Endodermal cell (in vitro differentiated cells): ENCODE measurements around the gene MMP28. TPM values are rescaled to one million over a fixed set of nuclear protein-coding genes. Genes with fewer than 3 reads are reported as not detected.
A peak's percentile ranks its signal among the peaks of the same experiment; 100 is the strongest.

Experiments
- DNase-seq: peaks from one replicate; pipeline ENCODE4 v3.0.0-alpha.2; 2017
- H3K27ac ChIP-seq: 2 replicates; pipeline ENCODE4 v1.5.1; 2013; ENCODE audit warnings: mild to moderate bottlenecking, low read depth, low read length, moderate library complexity
- H3K27me3 ChIP-seq: 2 replicates; pipeline ENCODE4 v1.6.1; 2013; ENCODE audit warnings: mild to moderate bottlenecking, low read length, moderate library complexity; ENCODE audit not compliant: insufficient read depth, control insufficient read depth, poor library complexity, severe bottlenecking
- H3K36me3 ChIP-seq: 2 replicates; pipeline ENCODE4 v1.7.0; 2013; ENCODE audit warnings: mild to moderate bottlenecking, low read length, moderate library complexity; ENCODE audit not compliant: control insufficient read depth, insufficient read depth
- H3K4me1 ChIP-seq: one replicate; pipeline ENCODE4 v1.7.0; 2013; ENCODE audit warnings: low read length; ENCODE audit not compliant: control insufficient read depth, insufficient read depth
- H3K4me3 ChIP-seq: 2 replicates; pipeline ENCODE4 v1.5.1; 2013; ENCODE audit warnings: mild to moderate bottlenecking, low read length, moderate library complexity
- H3K9ac ChIP-seq: 2 replicates; pipeline ENCODE4 v1.6.1; 2013; ENCODE audit warnings: mild to moderate bottlenecking, low read length, moderate library complexity; ENCODE audit not compliant: poor library complexity, severe bottlenecking; ENCODE audit errors: extremely low read depth
- H3K9me3 ChIP-seq: 2 replicates; pipeline ENCODE4 v1.6.1; 2013; ENCODE audit warnings: mild to moderate bottlenecking, low read length, moderate library complexity; ENCODE audit not compliant: control insufficient read depth
- H3K27ac Mint-ChIP-seq: 2 replicates; pipeline ENCODE4 v1.8.0; 2020; ENCODE audit warnings: mixed read lengths
- H3K27me3 Mint-ChIP-seq: 2 replicates; pipeline ENCODE4 v1.8.0; 2021; ENCODE audit warnings: mild to moderate bottlenecking, mixed read lengths; ENCODE audit not compliant: insufficient read depth
- H3K36me3 Mint-ChIP-seq: 2 replicates; pipeline ENCODE4 v1.8.0; 2020; ENCODE audit warnings: low read depth, mixed read lengths
- H3K4me1 Mint-ChIP-seq: 2 replicates; pipeline ENCODE4 v1.8.0; 2020; ENCODE audit warnings: mixed read lengths
- H3K4me3 Mint-ChIP-seq: 2 replicates; pipeline ENCODE4 v1.8.0; 2020; ENCODE audit warnings: mild to moderate bottlenecking, moderate library complexity, mixed read lengths
- H3K9me3 Mint-ChIP-seq: 2 replicates; pipeline ENCODE4 v1.8.0; 2020; ENCODE audit warnings: mild to moderate bottlenecking, mixed read lengths
- WGBS, 2 experiments: methylation state at CpG; one replicate each; pipeline versions ENCODE4 v1.1.5 to v1.1.7; 2013; ENCODE audit warnings: missing lambda C conversion rate in 2 of 2, mixed read lengths in 1 of 2; ENCODE audit not compliant: insufficient coverage in 1 of 2, insufficient read length in 1 of 2; 5-methylcytosine and 5-hydroxymethylcytosine counted together
- total RNA-seq, 2 donors: library from RNA; stranded (reverse); fragmentation: NEBNext Ultra II Directional in 1 of 2; extraction: Animal tissue kit (Norgen Biotek cat#: 25700) in 1 of 2; gene quantifications; 2 replicates in 1 of 2; 3 replicates in 1 of 2; pipeline ENCODE4 v1.2.1, GENCODE V29; 2021
- TF ChIP-seq, protein P1 (sequence below): fragments of 200-600 bp; sonication (generic); conservative IDR thresholded peaks from 2 replicates; pipeline ENCODE4 v1.5.0; 2021; ENCODE audit warnings: antibody characterized with exemption, mild to moderate bottlenecking

MMP28 gene
- total RNA-seq, 2 donors from 2014 or later: not detected

DNA sequence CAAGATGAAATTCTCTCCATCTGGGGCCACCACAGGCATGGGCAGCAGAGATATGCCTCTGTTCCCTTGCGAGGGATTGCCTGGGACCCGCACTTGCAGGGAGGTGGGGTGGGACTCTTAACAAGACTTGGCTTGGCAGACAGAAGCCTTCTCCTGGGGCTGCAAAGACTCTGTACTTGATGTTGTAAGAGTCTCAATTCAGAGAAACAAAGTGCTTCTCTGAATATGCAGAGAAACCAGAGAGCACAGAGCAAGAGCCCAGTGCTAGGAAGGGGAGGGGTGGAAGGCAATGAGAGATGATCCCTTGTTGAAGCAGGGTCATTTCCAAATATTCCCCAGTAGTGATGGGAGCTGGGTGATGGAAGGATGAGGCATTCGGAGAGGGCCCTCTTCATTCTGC lies 2.2 kb downstream of the MMP28 start:
- H3K4me3 ChIP-seq: no peak overlapping the region
- H3K4me3 Mint-ChIP-seq: no peak overlapping the region
- WGBS, 2 experiments: 63 to 82% methylated on average over 3 of the region's 3 CpGs
- DNase-seq: peak; percentile 39
- H3K27me3 Mint-ChIP-seq: peaks cover 83% of the 10 kb centered on the region
- H3K36me3 Mint-ChIP-seq: no peaks in the 10 kb centered on the region
- no peaks in the 10 kb centered on the region for H3K4me1 Mint-ChIP-seq
- H3K9me3 Mint-ChIP-seq: no peaks in the 10 kb centered on the region
- H3K27ac Mint-ChIP-seq: no peak overlapping the region
- TF ChIP-seq, protein P1, sequence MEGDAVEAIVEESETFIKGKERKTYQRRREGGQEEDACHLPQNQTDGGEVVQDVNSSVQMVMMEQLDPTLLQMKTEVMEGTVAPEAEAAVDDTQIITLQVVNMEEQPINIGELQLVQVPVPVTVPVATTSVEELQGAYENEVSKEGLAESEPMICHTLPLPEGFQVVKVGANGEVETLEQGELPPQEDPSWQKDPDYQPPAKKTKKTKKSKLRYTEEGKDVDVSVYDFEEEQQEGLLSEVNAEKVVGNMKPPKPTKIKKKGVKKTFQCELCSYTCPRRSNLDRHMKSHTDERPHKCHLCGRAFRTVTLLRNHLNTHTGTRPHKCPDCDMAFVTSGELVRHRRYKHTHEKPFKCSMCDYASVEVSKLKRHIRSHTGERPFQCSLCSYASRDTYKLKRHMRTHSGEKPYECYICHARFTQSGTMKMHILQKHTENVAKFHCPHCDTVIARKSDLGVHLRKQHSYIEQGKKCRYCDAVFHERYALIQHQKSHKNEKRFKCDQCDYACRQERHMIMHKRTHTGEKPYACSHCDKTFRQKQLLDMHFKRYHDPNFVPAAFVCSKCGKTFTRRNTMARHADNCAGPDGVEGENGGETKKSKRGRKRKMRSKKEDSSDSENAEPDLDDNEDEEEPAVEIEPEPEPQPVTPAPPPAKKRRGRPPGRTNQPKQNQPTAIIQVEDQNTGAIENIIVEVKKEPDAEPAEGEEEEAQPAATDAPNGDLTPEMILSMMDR: no peak
- no peaks in the 10 kb centered on the region for H3K9me3 ChIP-seq
- peaks cover 87% of the 10 kb centered on the region for H3K27me3 ChIP-seq
- H3K27ac ChIP-seq: no peak overlapping the region
- H3K9ac ChIP-seq: no peak overlapping the region
- H3K4me1 ChIP-seq: no peaks in the 10 kb centered on the region
- no peaks in the 10 kb centered on the region for H3K36me3 ChIP-seq

GRCh38 chr17:35791681-35792350 lies 3.6 kb downstream of the MMP28 start:
- H3K27ac ChIP-seq: no peak overlapping the region
- Mint-ChIP-seq H3K9me3 (no peaks in the 10 kb centered on the region), H3K27me3 (peaks cover 79% of the 10 kb centered on the region), H3K36me3 (no peaks in the 10 kb centered on the region), H3K27ac (no peak overlapping the region), H3K4me3 (no peak overlapping the region), H3K4me1 (no peaks in the 10 kb centered on the region)
- TF ChIP-seq, protein P1: no peak
- WGBS, 2 experiments: 69 to 74% methylated on average over 5 to 9 of the region's 9 CpGs
- no peaks in the 10 kb centered on the region for H3K36me3 ChIP-seq
- H3K4me1 ChIP-seq: no peaks in the 10 kb centered on the region
- no peak overlapping the region for H3K4me3 ChIP-seq
- peak; percentile 39 for DNase-seq
- H3K9ac ChIP-seq: no peak overlapping the region
- peaks cover 84% of the 10 kb centered on the region for H3K27me3 ChIP-seq
- no peaks in the 10 kb centered on the region for H3K9me3 ChIP-seq

GRCh38 chr17:35790841-35791240 lies 4.6 kb downstream of the MMP28 start:
- no peaks in the 10 kb centered on the region for H3K9me3 ChIP-seq
- no peaks in the 10 kb centered on the region for H3K36me3 ChIP-seq
- peaks cover 69% of the 10 kb centered on the region for H3K27me3 Mint-ChIP-seq
- H3K9me3 Mint-ChIP-seq: no peaks in the 10 kb centered on the region
- H3K4me3 Mint-ChIP-seq: no peak overlapping the region
- no peak overlapping the region for H3K27ac Mint-ChIP-seq
- no peak overlapping the region for H3K27ac ChIP-seq
- H3K4me1 Mint-ChIP-seq: no peaks in the 10 kb centered on the region
- no peaks in the 10 kb centered on the region for H3K36me3 Mint-ChIP-seq
- WGBS, 2 experiments: 73 to 90% methylated on average over 2 to 3 of the region's 3 CpGs
- H3K4me1 ChIP-seq: no peaks in the 10 kb centered on the region
- H3K9ac ChIP-seq: no peak overlapping the region
- TF ChIP-seq, protein P1: no peak
- DNase-seq: peak; percentile 19
- no peak overlapping the region for H3K4me3 ChIP-seq
- H3K27me3 ChIP-seq: peaks cover 74% of the 10 kb centered on the region
